Keratinocyte (primary cell): ENCODE data around the gene CAV2. TPM values are rescaled to one million over a fixed set of nuclear protein-coding genes. Genes with fewer than 3 reads are reported as not detected.

Experiments used
- DNase-seq: peaks from one replicate; pipeline ENCODE4 v3.0.0-alpha.2; 2011; ENCODE audit warnings: low read depth, missing footprints, low spot score
- FAIRE-seq: peaks from 2 replicates; lab custom pipeline; 2011; peaks lifted over from hg19 to GRCh38; lab: Jason Lieb, UNC
- H2AFZ ChIP-seq: 2 replicates; pipeline ENCODE4 v1.6.0; 2012; ENCODE audit warnings: low read length, control low read depth, inconsistent platforms; ENCODE audit not compliant: control insufficient read depth
- H3K27ac ChIP-seq: 2 replicates; pipeline ENCODE4 v1.5.1; 2011; ENCODE audit warnings: low read length; ENCODE audit not compliant: control insufficient read depth, insufficient read depth
- H3K27me3 ChIP-seq: 3 replicates; pipeline ENCODE4 v1.6.0; 2011; ENCODE audit warnings: low read length; ENCODE audit not compliant: control insufficient read depth, insufficient read depth; ENCODE audit errors: extremely low read depth
- H3K36me3 ChIP-seq, 2 experiments: 2 replicates in 1 of 2; 3 replicates in 1 of 2; pipeline ENCODE4 v1.5.1; 2011; ENCODE audit warnings: low read length in 2 of 2, mild to moderate bottlenecking in 1 of 2; ENCODE audit not compliant: control insufficient read depth in 2 of 2, insufficient read depth in 2 of 2; ENCODE audit errors: extremely low read depth in 1 of 2
- H3K4me1 ChIP-seq: 3 replicates; pipeline ENCODE4 v1.5.1; 2011; ENCODE audit warnings: low read length; ENCODE audit not compliant: control insufficient read depth, insufficient read depth; ENCODE audit errors: extremely low read depth
- H3K4me2 ChIP-seq: 3 replicates; pipeline ENCODE4 v1.6.0; 2011; ENCODE audit warnings: low read depth, low read length; ENCODE audit not compliant: control insufficient read depth, insufficient read depth; ENCODE audit errors: extremely low read depth
- H3K4me3 ChIP-seq, 3 experiments: fragments of 200-600 bp in 1 of 3; sonication (generic) in 1 of 3; 2 replicates in 2 of 3; 3 replicates in 1 of 3; pipeline ENCODE4 v1.5.1; 2011 to 2016; ENCODE audit warnings: low read length in 3 of 3, mild to moderate bottlenecking in 3 of 3, control low read depth in 2 of 3, inconsistent platforms in 1 of 3, low read depth in 1 of 3, mixed read lengths in 1 of 3, mixed run types in 1 of 3, moderate library complexity in 1 of 3; ENCODE audit not compliant: control insufficient read depth in 2 of 3, insufficient read depth in 2 of 3; ENCODE audit errors: extremely low read depth in 1 of 3
- H3K79me2 ChIP-seq: 2 replicates; pipeline ENCODE4 v1.6.0; 2012; ENCODE audit warnings: low read length; ENCODE audit not compliant: control insufficient read depth, insufficient read depth
- H3K9ac ChIP-seq: 3 replicates; pipeline ENCODE4 v1.6.0; 2011; ENCODE audit warnings: low read length; ENCODE audit not compliant: control insufficient read depth, insufficient read depth; ENCODE audit errors: extremely low read depth
- H3K9me1 ChIP-seq: 3 replicates; pipeline ENCODE4 v1.6.0; 2011; ENCODE audit warnings: low read length; ENCODE audit not compliant: control insufficient read depth, insufficient read depth; ENCODE audit errors: extremely low read depth
- H3K9me3 ChIP-seq: 2 replicates; pipeline ENCODE4 v1.5.1; 2012; ENCODE audit warnings: low read depth, low read length; ENCODE audit not compliant: control insufficient read depth
- H4K20me1 ChIP-seq: 3 replicates; pipeline ENCODE4 v1.6.0; 2011; ENCODE audit warnings: low read length; ENCODE audit not compliant: control insufficient read depth, insufficient read depth; ENCODE audit errors: extremely low read depth
- EZH2 ChIP-seq: IDR thresholded peaks from one replicate; pipeline ENCODE4 v1.6.1; 2012; ENCODE audit warnings: inconsistent platforms, mild to moderate bottlenecking, low read length, moderate library complexity
- dilution Hi-C: fragments of 300-500 bp; cut with MboI; formaldehyde crosslinking; loops from one replicate; pipeline ENCODE4 v1.7.0; 2020; ENCODE audit warnings: low sequenced_read_pairs; ENCODE audit not compliant: extremely low pct_ligation_motif_present
- polyA plus RNA-seq, 5 experiments: library from polyadenylated mRNA; depleted of rRNA in 3 of 5; stranded (reverse) in 3 of 5; stranded (forward) in 1 of 5; unstranded in 1 of 5; fragments of >200 nt; gene quantifications; 1 replicate in 1 of 5; 2 replicates in 3 of 5; 3 replicates in 1 of 5; pipeline versions ENCODE4 v1.2.1 to v1.2.3, GENCODE V29; 2011 to 2012; ENCODE audit warnings: missing spikeins in 2 of 5, low read depth in 1 of 5, low replicate concordance in 1 of 5
- TF ChIP-seq, protein P1 (sequence below), 3 experiments: IDR thresholded peaks in 1 of 3; conservative IDR thresholded peaks in 1 of 3; optimal IDR thresholded peaks in 1 of 3; 2 replicates in 2 of 3; 3 replicates in 1 of 3; pipeline versions ENCODE3 to v1.5.1; 2011; ENCODE audit warnings: low read length in 3 of 3, mild to moderate bottlenecking in 3 of 3, moderate library complexity in 2 of 3, control low read depth in 1 of 3, inconsistent platforms in 1 of 3; ENCODE audit not compliant: insufficient read depth in 2 of 3; ENCODE audit errors: extremely low read depth in 1 of 3

CAV2 gene
- polyA plus RNA-seq, 1 donor (not counting 4 experiments of a cell fraction or from before 2014, with no cell fraction given) = 631 TPM

DNA sequence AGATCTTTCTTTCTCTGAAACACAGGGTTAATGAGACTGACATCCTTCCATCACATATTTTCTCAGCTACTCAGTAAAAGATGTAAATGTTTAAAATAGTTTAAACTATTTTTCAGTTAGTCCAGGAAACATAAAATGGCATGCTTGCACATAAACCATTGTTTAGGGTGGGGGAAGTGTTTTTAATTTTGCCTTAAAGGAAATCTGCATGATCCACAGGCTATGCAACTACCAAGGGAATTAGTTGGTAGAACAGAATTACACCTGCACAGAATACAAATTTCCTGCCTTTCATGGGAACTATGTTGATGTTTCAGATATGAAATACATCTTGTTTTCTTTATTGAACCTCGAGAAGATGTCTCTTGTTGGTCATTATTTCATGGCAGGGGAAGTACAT lies 35.9 kb downstream of the CAV2 start:
- H3K4me3 ChIP-seq = no peak overlapping the region
- FAIRE-seq = no peak
- H3K27me3 ChIP-seq = no peaks in the 10 kb centered on the region
- H2AFZ ChIP-seq = no peak overlapping the region
- no peaks in the 10 kb centered on the region for H3K9me3 ChIP-seq
- peaks cover 4% of the 10 kb centered on the region for H3K9me1 ChIP-seq
- H3K4me2 ChIP-seq = no peak overlapping the region
- peaks cover 32 to 78% of the 10 kb centered on the region in 2 experiments for H3K36me3 ChIP-seq
- H3K79me2 ChIP-seq = peaks cover 89% of the 10 kb centered on the region
- dilution Hi-C loops = no loop called here
- H4K20me1 ChIP-seq = peaks cover 51% of the 10 kb centered on the region
- no peak overlapping the region for H3K9ac ChIP-seq
- H3K4me1 ChIP-seq = peaks cover 25% of the 10 kb centered on the region
- H3K27ac ChIP-seq = no peak overlapping the region
- TF ChIP-seq, protein P1, sequence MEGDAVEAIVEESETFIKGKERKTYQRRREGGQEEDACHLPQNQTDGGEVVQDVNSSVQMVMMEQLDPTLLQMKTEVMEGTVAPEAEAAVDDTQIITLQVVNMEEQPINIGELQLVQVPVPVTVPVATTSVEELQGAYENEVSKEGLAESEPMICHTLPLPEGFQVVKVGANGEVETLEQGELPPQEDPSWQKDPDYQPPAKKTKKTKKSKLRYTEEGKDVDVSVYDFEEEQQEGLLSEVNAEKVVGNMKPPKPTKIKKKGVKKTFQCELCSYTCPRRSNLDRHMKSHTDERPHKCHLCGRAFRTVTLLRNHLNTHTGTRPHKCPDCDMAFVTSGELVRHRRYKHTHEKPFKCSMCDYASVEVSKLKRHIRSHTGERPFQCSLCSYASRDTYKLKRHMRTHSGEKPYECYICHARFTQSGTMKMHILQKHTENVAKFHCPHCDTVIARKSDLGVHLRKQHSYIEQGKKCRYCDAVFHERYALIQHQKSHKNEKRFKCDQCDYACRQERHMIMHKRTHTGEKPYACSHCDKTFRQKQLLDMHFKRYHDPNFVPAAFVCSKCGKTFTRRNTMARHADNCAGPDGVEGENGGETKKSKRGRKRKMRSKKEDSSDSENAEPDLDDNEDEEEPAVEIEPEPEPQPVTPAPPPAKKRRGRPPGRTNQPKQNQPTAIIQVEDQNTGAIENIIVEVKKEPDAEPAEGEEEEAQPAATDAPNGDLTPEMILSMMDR (optimal IDR thresholded peaks at IDR 0.05 in 1 of 3, IDR thresholded peaks at IDR 0.05 in 1 of 3, conservative IDR thresholded peaks at IDR 0.05 in 1 of 3; ENCODE audit: extremely low read depth in 1 of 3, insufficient read depth in 2 of 3, low read length in 3 of 3) = no peak
- no peak for TF ChIP-seq EZH2
- DNase-seq = no peak

GRCh38 chr7:116538138-116538537 lies 38.6 kb downstream of the CAV2 start:
- TF ChIP-seq, protein P1 (optimal IDR thresholded peaks at IDR 0.05 in 1 of 3, IDR thresholded peaks at IDR 0.05 in 1 of 3, conservative IDR thresholded peaks at IDR 0.05 in 1 of 3; ENCODE audit: extremely low read depth in 1 of 3, insufficient read depth in 2 of 3, low read length in 3 of 3) = no peak
- no peak for TF ChIP-seq EZH2
- H3K4me1 ChIP-seq = peaks cover 21% of the 10 kb centered on the region
- no peaks in the 10 kb centered on the region for H3K27me3 ChIP-seq
- no peak overlapping the region for H2AFZ ChIP-seq
- peaks cover 48% of the 10 kb centered on the region for H4K20me1 ChIP-seq
- dilution Hi-C loops = no loop called here
- no peaks in the 10 kb centered on the region for H3K9me3 ChIP-seq
- H3K9me1 ChIP-seq = peaks cover 4% of the 10 kb centered on the region
- H3K36me3 ChIP-seq = peaks cover 36 to 74% of the 10 kb centered on the region in 2 experiments
- no peak overlapping the region for H3K9ac ChIP-seq
- H3K4me2 ChIP-seq = no peak overlapping the region
- no peak overlapping the region for H3K4me3 ChIP-seq
- FAIRE-seq (no peak), DNase-seq (no peak)
- H3K27ac ChIP-seq = peak overlapping the region; percentile 6
- H3K79me2 ChIP-seq = peaks cover 91% of the 10 kb centered on the region
